Fibroblast of the conjunctiva (primary cell): Measurements from ENCODE around the gene OXSR1.
"Not testable (repeated sequence)": the region's sequence is repeated elsewhere in the genome, so short reads cannot be mapped to it uniquely, and the experiment has no call there.

Experiments used
- DNase-seq: peaks from one replicate; pipeline ENCODE4 v3.0.0-alpha.2; 2010; ENCODE audit warnings: low read depth

Gene OXSR1

GRCh38 chr3:38227989-38228388 is 62.7 kb downstream of the OXSR1 start:
- DNase-seq, result peak; percentile 39

DNA sequence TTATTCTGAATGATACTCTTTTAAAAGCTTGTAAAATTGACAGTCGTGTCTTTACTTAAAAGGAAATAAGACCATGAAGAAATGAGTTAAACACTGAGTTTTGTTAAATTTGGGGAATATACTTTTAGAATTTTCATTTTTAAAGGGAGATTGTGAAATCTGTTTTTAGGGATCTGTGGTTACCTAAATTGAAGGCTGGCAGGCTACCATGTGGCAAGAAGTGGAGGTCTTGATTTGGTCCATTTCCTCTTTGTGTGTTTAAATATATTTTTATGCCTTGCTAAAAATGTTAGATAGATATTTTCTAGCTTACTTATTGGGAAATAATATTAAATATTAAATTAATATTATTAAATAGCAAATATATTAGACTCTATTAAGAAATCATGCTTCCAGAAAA is 63.7 kb downstream of the OXSR1 start:
- no peak for DNase-seq

- DNase-seq, result no peak
These were observed 67.4 kb downstream of the OXSR1 start for GRCh38 chr3:38232701-38233100.

DNA sequence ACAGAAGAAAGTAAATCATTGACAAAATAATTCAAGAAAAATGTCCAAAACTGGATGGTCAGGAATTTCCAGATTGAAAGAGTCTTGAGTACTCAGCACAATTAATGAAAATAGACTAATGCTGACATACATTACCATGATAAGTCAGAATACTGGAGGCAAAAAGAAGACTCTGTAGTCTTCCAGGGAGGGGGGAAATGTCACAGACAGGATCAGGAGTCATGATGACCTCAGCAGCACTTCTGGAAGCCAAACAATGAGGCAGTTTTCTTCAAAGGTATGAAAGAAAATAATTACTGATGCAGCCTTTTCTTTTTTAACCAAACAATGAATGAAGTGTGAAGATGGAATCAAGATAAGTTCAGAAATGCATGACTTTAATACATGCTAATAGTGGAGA is 70.1 kb downstream of the OXSR1 start:
- DNase-seq, result no peak

GRCh38 chr3:38238416-38239008 is 73.2 kb downstream of the OXSR1 start:
- DNase-seq, result no peak

DNA sequence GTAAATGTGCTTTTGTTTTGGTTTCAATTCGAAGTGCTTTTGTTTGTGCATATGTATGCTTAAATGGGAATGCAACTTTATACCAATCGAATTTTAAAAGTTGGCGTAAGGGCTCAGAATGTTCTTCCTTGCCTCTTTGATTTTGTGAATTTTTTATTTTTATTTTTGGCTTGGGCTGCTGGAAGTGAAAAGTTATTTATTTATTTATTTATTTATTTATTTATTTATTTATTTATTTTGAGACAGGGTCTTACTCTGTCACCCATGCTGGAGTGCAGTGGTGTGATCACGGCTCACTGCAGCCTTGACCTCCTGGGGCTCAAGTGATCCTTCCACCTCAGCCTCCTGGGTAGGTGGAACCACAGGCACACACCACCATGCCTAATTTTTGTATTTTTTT is 77.5 kb downstream of the OXSR1 start:
- DNase-seq, result not testable (repeated sequence)

DNA sequence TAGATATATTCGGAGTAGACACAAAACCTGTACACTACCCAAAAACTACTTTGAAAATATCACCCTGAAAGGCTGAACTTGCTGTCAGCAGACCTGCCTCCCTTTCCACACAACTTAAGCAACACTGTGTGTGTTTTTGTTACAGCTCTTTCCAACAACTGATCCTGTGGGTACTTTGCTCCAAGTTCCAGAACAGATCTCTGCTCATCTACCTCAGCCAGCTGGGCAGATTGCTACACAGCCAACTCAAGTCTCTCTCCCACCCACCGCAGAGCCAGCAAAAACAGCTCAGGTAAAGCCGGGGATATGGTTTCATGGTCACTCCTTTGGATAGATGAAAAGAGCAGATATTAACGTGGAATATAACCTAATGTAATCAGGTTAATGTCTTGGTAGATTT is 80.6 kb downstream of the OXSR1 start:
- DNase-seq, result no peak

GRCh38 chr3:38247366-38248035 is 82.2 kb downstream of the OXSR1 start:
- peak; percentile 77 for DNase-seq

GRCh38 chr3:38250198-38250597 is 84.9 kb downstream of the OXSR1 start:
- no peak for DNase-seq

- DNase-seq, result no peak
These were observed 85.9 kb downstream of the OXSR1 start for GRCh38 chr3:38251197-38251596.

DNA sequence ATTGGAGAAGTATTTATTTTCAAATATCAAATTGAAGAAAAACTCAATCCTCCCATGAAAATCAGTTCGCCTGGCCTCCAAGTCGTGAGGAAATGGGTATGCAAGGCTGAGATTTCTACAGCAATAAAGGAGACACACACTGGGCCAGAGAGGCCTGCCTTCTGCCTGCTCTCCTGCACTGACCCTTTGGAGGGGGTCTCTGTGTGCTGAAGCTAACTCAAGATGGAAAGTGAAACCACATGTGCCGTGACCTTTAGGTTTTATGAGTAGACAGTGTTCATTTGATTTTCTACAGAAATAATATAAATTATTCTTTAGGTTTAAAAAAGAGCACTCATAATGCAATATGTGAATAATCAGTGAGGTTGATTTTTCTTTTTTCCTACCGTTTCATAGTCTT is 88.4 kb downstream of the OXSR1 start:
- no peak for DNase-seq

DNA sequence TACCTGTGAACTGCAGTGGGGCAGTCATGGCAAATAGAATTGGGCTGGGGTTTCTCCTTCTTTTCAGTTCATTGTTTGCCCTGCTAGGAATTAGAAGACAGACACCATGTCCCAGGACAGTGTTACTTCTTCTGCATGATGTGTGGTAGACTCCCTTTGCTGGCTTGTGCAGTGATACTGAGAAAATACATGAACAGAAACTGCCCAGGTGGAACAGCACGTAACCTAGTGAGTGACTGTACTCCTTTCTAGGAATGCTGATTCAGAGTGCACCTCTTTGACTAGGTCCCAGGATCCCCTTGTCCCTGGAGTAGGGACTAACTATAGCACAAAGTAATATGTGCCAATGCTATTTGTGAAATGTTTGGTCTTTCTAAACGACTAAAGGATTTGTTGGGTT is 89.5 kb downstream of the OXSR1 start:
- DNase-seq, result no peak

DNA sequence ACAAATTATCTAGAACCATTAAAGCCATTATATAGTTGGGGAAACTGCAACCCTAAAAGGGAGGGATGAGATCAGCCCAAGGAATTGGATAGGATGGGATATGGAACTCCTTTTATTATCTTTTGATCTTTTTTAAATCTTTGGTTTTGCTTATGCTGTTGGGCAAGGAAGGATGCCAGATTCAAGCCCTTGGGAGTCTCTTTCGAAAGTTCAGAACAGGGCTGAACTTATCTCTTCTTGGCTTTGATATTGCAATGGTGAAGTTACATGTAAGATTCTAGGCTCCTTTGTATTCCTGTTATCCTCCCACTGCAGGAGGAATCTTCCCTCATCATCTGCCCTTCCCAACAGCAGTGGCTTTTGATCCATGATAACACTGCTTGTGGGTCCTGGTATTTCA is 90.3 kb downstream of the OXSR1 start:
- no peak for DNase-seq

- DNase-seq, result no peak
These were observed 92.2 kb downstream of the OXSR1 start for GRCh38 chr3:38257583-38257982.

GRCh38 chr3:38260474-38260873 is 95.1 kb downstream of the OXSR1 start:
- DNase-seq, result no peak

GRCh38 chr3:38264353-38264771 is 99.0 kb downstream of the OXSR1 start:
- DNase-seq, result no peak

GRCh38 chr3:38264779-38265178 is 99.4 kb downstream of the OXSR1 start:
- no peak for DNase-seq

DNA sequence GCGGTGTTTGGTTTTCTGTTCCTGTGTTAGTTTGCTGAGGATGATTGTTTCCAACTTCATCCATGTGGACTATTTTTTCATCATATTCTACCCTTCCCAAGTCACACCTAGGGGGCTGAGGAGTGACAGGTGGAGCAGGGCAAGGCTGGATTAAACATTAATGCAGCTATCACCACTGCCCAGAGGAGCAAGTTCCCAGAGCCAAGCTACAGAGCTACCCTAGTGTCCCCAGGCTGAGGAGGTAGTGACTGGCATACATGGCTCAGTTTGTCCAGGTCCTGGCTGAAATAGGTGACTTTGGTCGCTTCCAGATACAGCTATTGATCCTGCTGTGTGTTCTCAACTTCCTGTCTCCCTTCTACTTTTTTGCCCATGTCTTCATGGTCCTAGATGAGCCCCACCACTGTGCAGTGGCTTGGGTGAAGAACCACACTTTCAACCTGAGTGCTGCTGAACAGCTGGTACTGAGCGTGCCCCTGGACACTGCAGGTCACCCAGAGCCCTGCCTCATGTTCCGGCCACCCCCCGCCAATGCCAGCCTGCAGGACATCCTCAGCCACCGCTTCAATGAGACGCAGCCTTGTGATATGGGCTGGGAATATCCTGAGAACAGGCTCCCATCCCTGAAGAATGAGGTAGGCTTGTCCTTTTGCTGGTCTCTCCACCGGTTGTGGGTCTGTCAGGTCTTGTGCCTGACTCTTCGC is 100.4 kb downstream of the OXSR1 start, which contains the start of gene SLC22A13:
TSS of gene SLC22A13 (plus strand) at position 209 of the 704 bp plus-strand sequence. CDS start at position 258, 49 bp downstream.
- no peak for DNase-seq

DNA sequence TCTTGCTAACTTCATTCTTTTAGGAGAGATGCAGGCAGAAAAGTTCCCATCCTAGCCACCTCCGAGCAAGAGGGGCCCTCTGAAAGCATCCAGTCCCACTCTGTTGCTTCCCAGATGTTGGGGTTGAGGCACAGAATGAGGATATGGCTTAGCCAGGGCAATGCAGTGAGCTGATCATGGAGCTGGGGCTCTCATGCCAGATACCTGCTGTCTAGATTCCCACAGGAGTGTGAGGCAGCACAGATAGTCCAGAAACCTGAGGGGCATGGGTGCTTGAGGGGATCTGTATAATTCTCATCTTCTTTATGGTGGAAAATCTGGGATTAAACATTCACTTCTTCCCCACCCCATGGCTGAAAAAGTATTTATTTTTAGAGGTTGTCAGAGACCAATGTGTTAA is 101.5 kb downstream of the OXSR1 start:
- DNase-seq, result no peak

GRCh38 chr3:38267662-38268061 is 102.3 kb downstream of the OXSR1 start:
- DNase-seq, result no peak

GRCh38 chr3:38268087-38268486 is 102.8 kb downstream of the OXSR1 start:
- no peak for DNase-seq

DNA sequence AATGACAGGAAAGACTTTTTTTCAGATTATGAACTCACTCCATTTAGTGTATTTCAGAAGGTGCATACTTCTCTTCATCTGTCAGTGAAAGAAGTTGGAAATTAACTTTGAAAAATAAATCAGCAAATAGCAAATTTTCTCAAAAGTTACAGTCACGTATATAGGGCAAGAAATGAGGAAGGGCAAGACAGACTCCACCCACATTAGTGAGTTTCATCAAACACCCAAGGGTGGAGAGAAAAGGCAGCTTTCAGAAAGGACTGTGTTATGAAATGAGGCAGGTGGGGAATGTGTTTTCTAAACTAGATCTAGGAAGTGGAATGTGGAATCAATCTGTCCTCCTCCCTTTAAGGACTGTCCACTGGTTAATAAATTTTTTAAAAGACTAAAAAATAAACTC is 103.2 kb downstream of the OXSR1 start:
- no peak for DNase-seq

DNA sequence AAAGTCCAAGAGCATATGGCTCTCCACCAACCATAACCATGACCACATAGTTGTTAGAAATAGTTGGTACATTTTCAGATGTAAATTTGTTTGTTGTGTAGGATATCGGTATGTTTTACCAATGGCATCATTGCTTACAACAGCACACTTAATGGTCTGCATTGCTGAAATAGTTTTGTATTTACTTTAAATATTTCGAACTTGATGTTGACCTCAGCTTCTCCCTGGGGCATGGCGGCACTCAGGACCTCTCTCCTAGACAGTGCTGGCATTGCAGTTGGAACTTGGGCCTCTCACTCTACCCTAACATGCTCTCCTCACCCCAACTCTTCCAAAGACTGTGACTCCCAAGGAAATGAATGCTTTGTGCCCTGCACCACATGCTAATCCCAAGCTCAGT is 105.3 kb downstream of the OXSR1 start:
- no peak for DNase-seq
